Measurements from ENCODE around the gene RBMS3.

- TF ChIP-seq REST (IDR thresholded peaks at IDR 0.05; ENCODE audit: unreplicated experiment) (no peak), EZH2phosphoT487 (IDR thresholded peaks at IDR 0.05; ENCODE audit: unreplicated experiment) (no peak), CTCF (conservative IDR thresholded peaks at IDR 0.05; ENCODE audit: low read depth in 2 of 2) (no peak), EZH2 (IDR thresholded peaks at IDR 0.05; ENCODE audit: low read depth, unreplicated experiment) (no peak), POLR2AphosphoS5 (IDR thresholded peaks at IDR 0.05; ENCODE audit: low read depth) (no peak), NANOG (IDR thresholded peaks at IDR 0.05; ENCODE audit: borderline replicate concordance) (no peak)
Measured at GRCh38 chr3:29506502-29506901, 225.6 kb downstream of the RBMS3 start.
